Neutrophil (primary cell): ENCODE results near the gene HOXA4.

Experiments used
- H3K27ac ChIP-seq: fragments of 200-600 bp; sonication (generic); 2 replicates; pipeline ENCODE4 v1.5.1; 2016; ENCODE audit warnings: mild to moderate bottlenecking, moderate library complexity
- H3K27me3 ChIP-seq: fragments of 200-600 bp; sonication (generic); 2 replicates; pipeline ENCODE4 v1.6.0; 2016; ENCODE audit warnings: mild to moderate bottlenecking
- H3K36me3 ChIP-seq: fragments of 200-600 bp; sonication (generic); 2 replicates; pipeline ENCODE4 v1.5.1; 2017
- H3K4me1 ChIP-seq, 2 experiments: fragments of 200-600 bp in 1 of 2; sonication (generic) in 1 of 2; 1 replicate in 1 of 2; 2 replicates in 1 of 2; pipeline versions ENCODE4 v1.5.1 to v1.6.1; 2013 to 2016; ENCODE audit warnings: low read depth in 1 of 2, low read length in 1 of 2, mild to moderate bottlenecking in 1 of 2, moderate library complexity in 1 of 2; ENCODE audit not compliant: control insufficient read depth in 1 of 2, insufficient read depth in 1 of 2
- H3K4me3 ChIP-seq, 2 experiments: fragments of 200-600 bp in 1 of 2; sonication (generic) in 1 of 2; 1 replicate in 1 of 2; 2 replicates in 1 of 2; pipeline ENCODE4 v1.5.1; 2013 to 2016; ENCODE audit warnings: low read depth in 1 of 2, low read length in 1 of 2, mild to moderate bottlenecking in 1 of 2, moderate library complexity in 1 of 2
- H3K9me3 ChIP-seq: fragments of 200-600 bp; sonication (generic); 2 replicates; pipeline ENCODE4 v1.5.1; 2016
- CTCF ChIP-seq: fragments of 200-600 bp; sonication (generic); IDR thresholded peaks from 2 replicates; pipeline ENCODE4 v1.5.1; 2016; ENCODE audit warnings: antibody characterized with exemption

HOXA4 gene

GRCh38 chr7:27160546-27161213 lies 30.1 kb upstream of the HOXA4 start:
- H3K9me3 ChIP-seq: no peaks in the 10 kb centered on the region
- TF ChIP-seq CTCF: peak; percentile 98
- no peaks in the 10 kb centered on the region for H3K36me3 ChIP-seq
- H3K27me3 ChIP-seq: peaks cover 100% of the 10 kb centered on the region
- peaks cover 51 to 78% of the 10 kb centered on the region in 2 experiments for H3K4me1 ChIP-seq
- peak overlapping the region; percentile 40 for H3K27ac ChIP-seq
- peak overlapping the region; percentile 74 to 85 for H3K4me3 ChIP-seq

- Histone ChIP-seq H3K9me3 (no peaks in the 10 kb centered on the region), H3K4me3 (peak overlapping the region in 1 of 2 experiments; percentile 85), H3K4me1 (peaks cover 50 to 78% of the 10 kb centered on the region in 2 experiments), H3K27ac (no peak overlapping the region), H3K36me3 (no peaks in the 10 kb centered on the region), H3K27me3 (peaks cover 100% of the 10 kb centered on the region)
- TF ChIP-seq CTCF: no peak
These were observed 29.6 kb upstream of the HOXA4 start for GRCh38 chr7:27160145-27160545.

GRCh38 chr7:27159266-27160144 lies 28.9 kb upstream of the HOXA4 start:
- H3K9me3 ChIP-seq: no peaks in the 10 kb centered on the region

GRCh38 chr7:27158436-27159265 lies 28.1 kb upstream of the HOXA4 start:
- Histone ChIP-seq H3K36me3 (no peaks in the 10 kb centered on the region), H3K4me3 (no peak overlapping the region), H3K27ac (no peak overlapping the region), H3K4me1 (peaks cover 36 to 68% of the 10 kb centered on the region in 2 experiments), H3K9me3 (no peaks in the 10 kb centered on the region), H3K27me3 (peaks cover 100% of the 10 kb centered on the region)
- no peak for TF ChIP-seq CTCF

More at GRCh38 chr7:27159266-27160144, 28.9 kb upstream of the HOXA4 start:
- Histone ChIP-seq H3K4me3 (no peak overlapping the region), H3K27me3 (peaks cover 100% of the 10 kb centered on the region), H3K27ac (no peak overlapping the region), H3K36me3 (no peaks in the 10 kb centered on the region), H3K4me1 (peaks cover 44 to 76% of the 10 kb centered on the region in 2 experiments)
- no peak for TF ChIP-seq CTCF

- Histone ChIP-seq H3K4me3 (no peak overlapping the region), H3K27ac (no peak overlapping the region), H3K27me3 (peaks cover 100% of the 10 kb centered on the region), H3K9me3 (no peaks in the 10 kb centered on the region), H3K4me1 (peaks cover 34 to 64% of the 10 kb centered on the region in 2 experiments), H3K36me3 (no peaks in the 10 kb centered on the region)
- no peak for TF ChIP-seq CTCF
These were observed 27.3 kb upstream of the HOXA4 start for GRCh38 chr7:27157702-27158431.
